ENCODE data around the gene SDR42E2.

DNA sequence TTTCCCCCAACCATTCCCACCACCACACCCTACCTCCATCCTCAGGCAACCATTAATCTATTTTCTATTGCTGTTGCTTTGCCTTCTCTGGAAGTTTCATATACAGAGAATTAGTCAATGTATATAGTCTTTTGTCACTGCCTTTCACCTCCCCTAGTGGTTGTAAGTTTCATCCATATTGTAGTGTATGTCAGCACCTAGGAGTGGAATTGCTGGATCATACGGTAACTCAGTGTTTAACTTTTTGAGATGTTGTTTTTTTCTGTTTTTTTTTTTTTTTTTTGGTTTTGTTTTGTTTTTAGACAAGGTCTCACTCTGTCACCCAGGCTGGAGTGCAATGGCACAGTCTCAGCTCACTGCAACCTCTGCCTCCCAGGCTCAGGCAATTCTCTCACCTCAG lies 60.7 kb downstream of the SDR42E2 start:
- TF ChIP-seq JUN (IDR thresholded peaks at IDR 0.05; ENCODE audit: low read depth, low read length) (no peak), POLR2A (IDR thresholded peaks at IDR 0.05; ENCODE audit: control extremely low read depth in 1 of 2, low read depth in 2 of 2, low read length in 2 of 2) (no peak), EP300 (IDR thresholded peaks at IDR 0.05; ENCODE audit: borderline replicate concordance in 1 of 2, low read depth in 2 of 2, low read length in 2 of 2) (no peak), TAF1 (IDR thresholded peaks at IDR 0.05; ENCODE audit: low read depth, low read length) (no peak), POLR2AphosphoS5 (IDR thresholded peaks at IDR 0.05; ENCODE audit: low read depth, low read length) (no peak)
- TF ChIP-seq, protein P1, sequence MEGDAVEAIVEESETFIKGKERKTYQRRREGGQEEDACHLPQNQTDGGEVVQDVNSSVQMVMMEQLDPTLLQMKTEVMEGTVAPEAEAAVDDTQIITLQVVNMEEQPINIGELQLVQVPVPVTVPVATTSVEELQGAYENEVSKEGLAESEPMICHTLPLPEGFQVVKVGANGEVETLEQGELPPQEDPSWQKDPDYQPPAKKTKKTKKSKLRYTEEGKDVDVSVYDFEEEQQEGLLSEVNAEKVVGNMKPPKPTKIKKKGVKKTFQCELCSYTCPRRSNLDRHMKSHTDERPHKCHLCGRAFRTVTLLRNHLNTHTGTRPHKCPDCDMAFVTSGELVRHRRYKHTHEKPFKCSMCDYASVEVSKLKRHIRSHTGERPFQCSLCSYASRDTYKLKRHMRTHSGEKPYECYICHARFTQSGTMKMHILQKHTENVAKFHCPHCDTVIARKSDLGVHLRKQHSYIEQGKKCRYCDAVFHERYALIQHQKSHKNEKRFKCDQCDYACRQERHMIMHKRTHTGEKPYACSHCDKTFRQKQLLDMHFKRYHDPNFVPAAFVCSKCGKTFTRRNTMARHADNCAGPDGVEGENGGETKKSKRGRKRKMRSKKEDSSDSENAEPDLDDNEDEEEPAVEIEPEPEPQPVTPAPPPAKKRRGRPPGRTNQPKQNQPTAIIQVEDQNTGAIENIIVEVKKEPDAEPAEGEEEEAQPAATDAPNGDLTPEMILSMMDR (IDR thresholded peaks at IDR 0.05; ENCODE audit: control extremely low read depth in 1 of 3, insufficient read depth in 1 of 3, low read depth in 1 of 3, low read length in 3 of 3): no peak
